GM18873 (cell line): ENCODE measurements around the gene ZNF484.
"Not testable (repeated sequence)": the region's sequence is repeated elsewhere in the genome, so short reads cannot be mapped to it uniquely, and the experiment has no call there.

Experiments
- ATAC-seq: cut with Tn5 transposase; IDR thresholded peaks from one replicate; pipeline ENCODE4 v1.9.1; 2021; ENCODE audit warnings: mild to moderate bottlenecking, moderate library complexity, moderate number of reproducible peaks; ENCODE audit not compliant: unreplicated experiment, low FRiP score

ZNF484 gene

GRCh38 chr9:92877531-92878430 lies at the start of gene ZNF484:
Gene ZNF484 (minus strand): TSS chr9:92878038. CDS start chr9:92875029, 3,009 bp downstream.
- ATAC-seq: peak; percentile 96

- no peak for ATAC-seq
Observed at GRCh38 chr9:92920437-92920836, 42.6 kb upstream of the ZNF484 start.

- no peak for ATAC-seq
Observed at GRCh38 chr9:92917176-92917800, 39.5 kb upstream of the ZNF484 start.

- no peak for ATAC-seq
Observed at GRCh38 chr9:92911511-92912475, 34.0 kb upstream of the ZNF484 start.

- not testable (repeated sequence) for ATAC-seq
Observed at GRCh38 chr9:92905137-92905536, 27.3 kb upstream of the ZNF484 start.

- ATAC-seq: no peak
Observed at GRCh38 chr9:92897323-92897722, 19.5 kb upstream of the ZNF484 start.

- ATAC-seq: no peak
Observed at GRCh38 chr9:92895812-92896436, 18.1 kb upstream of the ZNF484 start.

GRCh38 chr9:92894711-92895362 lies 17.0 kb upstream of the ZNF484 start:
- no peak for ATAC-seq

- not testable (repeated sequence) for ATAC-seq
Observed at GRCh38 chr9:92893916-92894610, 16.2 kb upstream of the ZNF484 start.

- not testable (repeated sequence) for ATAC-seq
Observed at GRCh38 chr9:92892276-92892675, 14.4 kb upstream of the ZNF484 start.

GRCh38 chr9:92890761-92891160 lies 12.9 kb upstream of the ZNF484 start:
- no peak for ATAC-seq

- no peak for ATAC-seq
Observed at GRCh38 chr9:92887880-92888338, 10.1 kb upstream of the ZNF484 start.

GRCh38 chr9:92886846-92887610 lies 9.2 kb upstream of the ZNF484 start:
- ATAC-seq: not testable (repeated sequence)

- ATAC-seq: not testable (repeated sequence)
Observed at GRCh38 chr9:92883666-92884405, 6.0 kb upstream of the ZNF484 start.

- ATAC-seq: no peak
Observed at GRCh38 chr9:92882276-92882675, 4.4 kb upstream of the ZNF484 start.

- no peak for ATAC-seq
Observed at GRCh38 chr9:92875373-92875772, 2.5 kb downstream of the ZNF484 start.

GRCh38 chr9:92870289-92870688 lies 7.5 kb downstream of the ZNF484 start:
- ATAC-seq: no peak
